SKM-1 (cell line): ENCODE results near the gene TIMM21.

Experiments
- DNase-seq: peaks from one replicate; lab custom pipeline; 2025; ENCODE audit not compliant: unreplicated experiment; lab: John Stamatoyannopoulos, UW

Gene TIMM21

GRCh38 chr18:74147779-74148542, at the start of gene TIMM21, which contains the start of gene FBXO15:
TSS of gene TIMM21 (plus strand) at chr18:74148523. CDS start at chr18:74148809, 286 bp downstream.
TSS of gene FBXO15 (minus strand) at chr18:74147834. CDS start at chr18:74147785, 49 bp downstream.
- peak; percentile 89 for DNase-seq

GRCh38 chr18:74108460-74108859, 39.9 kb upstream of the TIMM21 start:
- no peak for DNase-seq

GRCh38 chr18:74110149-74110548, 38.2 kb upstream of the TIMM21 start:
- DNase-seq = no peak

- no peak for DNase-seq
Measured at GRCh38 chr18:74110976-74111375, 37.3 kb upstream of the TIMM21 start.

GRCh38 chr18:74113711-74114110, 34.6 kb upstream of the TIMM21 start:
- DNase-seq = no peak

GRCh38 chr18:74114116-74114515, 34.2 kb upstream of the TIMM21 start:
- no peak for DNase-seq

- DNase-seq = no peak
Measured at GRCh38 chr18:74115046-74115445, 33.3 kb upstream of the TIMM21 start.

- DNase-seq = peak; percentile 40
Measured at GRCh38 chr18:74116633-74117554, 31.4 kb upstream of the TIMM21 start.

GRCh38 chr18:74123200-74123599, 25.1 kb upstream of the TIMM21 start:
- no peak for DNase-seq

GRCh38 chr18:74124642-74125041, 23.7 kb upstream of the TIMM21 start:
- no peak for DNase-seq

- no peak for DNase-seq
Measured at GRCh38 chr18:74126684-74127655, 21.4 kb upstream of the TIMM21 start.

GRCh38 chr18:74128159-74128558, 20.2 kb upstream of the TIMM21 start:
- DNase-seq = no peak

GRCh38 chr18:74131124-74131523, 17.2 kb upstream of the TIMM21 start:
- DNase-seq = no peak

- DNase-seq = no peak
Measured at GRCh38 chr18:74132201-74132600, 16.1 kb upstream of the TIMM21 start.

GRCh38 chr18:74137920-74138538, 10.3 kb upstream of the TIMM21 start:
- no peak for DNase-seq

- DNase-seq = no peak
Measured at GRCh38 chr18:74139411-74139810, 8.9 kb upstream of the TIMM21 start.

- DNase-seq = no peak
Measured at GRCh38 chr18:74139888-74140287, 8.4 kb upstream of the TIMM21 start.

GRCh38 chr18:74140582-74140981, 7.7 kb upstream of the TIMM21 start:
- no peak for DNase-seq

- no peak for DNase-seq
Measured at GRCh38 chr18:74141667-74142066, 6.7 kb upstream of the TIMM21 start.

GRCh38 chr18:74142252-74142651, 6.1 kb upstream of the TIMM21 start:
- DNase-seq = no peak
